ENCODE results near the gene GLYATL1B. TPM values are rescaled to one million over a fixed set of nuclear protein-coding genes. Genes with fewer than 3 reads are reported as not detected.
A peak's percentile ranks its signal among the peaks of the same experiment; 100 is the strongest.
"Not testable (repeated sequence)": the region's sequence is repeated elsewhere in the genome, so short reads cannot be mapped to it uniquely, and the experiment has no call there.

Gene GLYATL1B
- total and polyA plus RNA-seq, 2 donors (not counting 1 experiment from before 2014, with no cell fraction given): not detected

- TF ChIP-seq, protein P1, sequence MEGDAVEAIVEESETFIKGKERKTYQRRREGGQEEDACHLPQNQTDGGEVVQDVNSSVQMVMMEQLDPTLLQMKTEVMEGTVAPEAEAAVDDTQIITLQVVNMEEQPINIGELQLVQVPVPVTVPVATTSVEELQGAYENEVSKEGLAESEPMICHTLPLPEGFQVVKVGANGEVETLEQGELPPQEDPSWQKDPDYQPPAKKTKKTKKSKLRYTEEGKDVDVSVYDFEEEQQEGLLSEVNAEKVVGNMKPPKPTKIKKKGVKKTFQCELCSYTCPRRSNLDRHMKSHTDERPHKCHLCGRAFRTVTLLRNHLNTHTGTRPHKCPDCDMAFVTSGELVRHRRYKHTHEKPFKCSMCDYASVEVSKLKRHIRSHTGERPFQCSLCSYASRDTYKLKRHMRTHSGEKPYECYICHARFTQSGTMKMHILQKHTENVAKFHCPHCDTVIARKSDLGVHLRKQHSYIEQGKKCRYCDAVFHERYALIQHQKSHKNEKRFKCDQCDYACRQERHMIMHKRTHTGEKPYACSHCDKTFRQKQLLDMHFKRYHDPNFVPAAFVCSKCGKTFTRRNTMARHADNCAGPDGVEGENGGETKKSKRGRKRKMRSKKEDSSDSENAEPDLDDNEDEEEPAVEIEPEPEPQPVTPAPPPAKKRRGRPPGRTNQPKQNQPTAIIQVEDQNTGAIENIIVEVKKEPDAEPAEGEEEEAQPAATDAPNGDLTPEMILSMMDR (IDR thresholded peaks at IDR 0.05): no peak
- no peak for TF ChIP-seq EZH2 (IDR thresholded peaks at IDR 0.05; ENCODE audit: borderline replicate concordance, insufficient read depth, low read depth, low read length, poor library complexity, severe bottlenecking)
- no peaks in the 10 kb centered on the region for H3K27me3 Mint-ChIP-seq
- Histone ChIP-seq H3K4me3 (ENCODE audit: control extremely low read depth in 1 of 5, extremely low read depth in 1 of 5, insufficient read depth in 1 of 5, low read depth in 2 of 5, low read length in 4 of 5) (no peak overlapping the region), H3K4me2 (replicated peaks; ENCODE audit: low read depth, low read length, poor library complexity, severe bottlenecking) (no peak overlapping the region), H3K9me3 (ENCODE audit: control extremely low read depth in 1 of 3, control insufficient read depth in 2 of 3, insufficient read depth in 1 of 3, low read length in 2 of 3) (peaks cover 0 to 1% (median 0%) of the 10 kb centered on the region in 3 donors), H2AFZ (ENCODE audit: insufficient read depth, low read depth, low read length, poor library complexity, severe bottlenecking) (no peak overlapping the region), H3K36me3 (replicated peaks in 1 of 2; ENCODE audit: control extremely low read depth in 1 of 2, control insufficient read depth in 1 of 2, extremely low read depth in 1 of 2, insufficient read depth in 2 of 2, low read length in 1 of 2) (peaks cover 2 to 16% of the 10 kb centered on the region in 2 experiments), H3K27ac (ENCODE audit: low read length in 2 of 2) (no peak overlapping the region), H3K4me1 (ENCODE audit: control insufficient read depth in 2 of 2, insufficient read depth in 2 of 2, low read length in 2 of 2) (peaks cover 0 to 3% of the 10 kb centered on the region in 2 donors), H3K27me3 (replicated peaks in 1 of 4; ENCODE audit: control extremely low read depth in 1 of 4, control insufficient read depth in 3 of 4, insufficient read depth in 4 of 4, low read length in 3 of 4) (no peaks in the 10 kb centered on the region), H4K20me1 (ENCODE audit: control insufficient read depth, insufficient read depth, low read length, poor library complexity, severe bottlenecking) (no peaks in the 10 kb centered on the region), H3K9ac (ENCODE audit: low read length) (no peak overlapping the region), H3K79me2 (ENCODE audit: control insufficient read depth, insufficient read depth, low read length) (no peaks in the 10 kb centered on the region)
- no peak overlapping the region for H3K27ac Mint-ChIP-seq
- no peak for ATAC-seq (ENCODE audit: low read depth)
- no peaks in the 10 kb centered on the region for H3K9me3 Mint-ChIP-seq (ENCODE audit: insufficient read depth)
- DNase-seq: no peak
- POLR2A ChIA-PET: no interaction called here
- H3K4me3 Mint-ChIP-seq: no peak overlapping the region
- CTCF ChIA-PET: no interaction called here
- H3K4me1 Mint-ChIP-seq: peaks cover 18% of the 10 kb centered on the region
- WGBS (ENCODE audit: insufficient coverage): 43% methylated on average over 2 of the region's 3 CpGs
- intact Hi-C loops (cut with micrococcal nuclease): no loop called here
Measured at GRCh38 chr11:59040607-59041006, 45.5 kb upstream of the GLYATL1B start.

- not testable (repeated sequence) for H3K9ac ChIP-seq (ENCODE audit: low read length); H3K27me3 ChIP-seq (replicated peaks in 1 of 4; ENCODE audit: control extremely low read depth in 1 of 4, control insufficient read depth in 3 of 4, insufficient read depth in 4 of 4, low read length in 3 of 4); H3K9me3 Mint-ChIP-seq (ENCODE audit: insufficient read depth); H4K20me1 ChIP-seq (ENCODE audit: control insufficient read depth, insufficient read depth, low read length, poor library complexity, severe bottlenecking); H3K9me3 ChIP-seq (ENCODE audit: control extremely low read depth in 1 of 3, control insufficient read depth in 2 of 3, insufficient read depth in 1 of 3, low read length in 2 of 3); H3K27me3 Mint-ChIP-seq; H2AFZ ChIP-seq (ENCODE audit: insufficient read depth, low read depth, low read length, poor library complexity, severe bottlenecking)
- H3K4me2 ChIP-seq (replicated peaks; ENCODE audit: low read depth, low read length, poor library complexity, severe bottlenecking): peak overlapping the region; percentile 52
- WGBS (ENCODE audit: insufficient coverage): no CpG with 5 or more reads among the region's 1 CpG
- intact Hi-C loops (cut with micrococcal nuclease): loop anchor here (5.0 kb wide), 1 partner anchor 39 kb away; no protein-coding TSS in a partner anchor
- peak overlapping the region in 1 of 2 donors; percentile 38 for H3K27ac ChIP-seq (ENCODE audit: low read length in 2 of 2)
- DNase-seq: peak; percentile 63
- Mint-ChIP-seq H3K27ac (peak overlapping the region; percentile 67), H3K4me3 (peak overlapping the region; percentile 59), H3K4me1 (peaks cover 50% of the 10 kb centered on the region)
- H3K36me3 ChIP-seq (replicated peaks in 1 of 2; ENCODE audit: control extremely low read depth in 1 of 2, control insufficient read depth in 1 of 2, extremely low read depth in 1 of 2, insufficient read depth in 2 of 2, low read length in 1 of 2): peaks cover 1 to 13% of the 10 kb centered on the region in 2 experiments
- ATAC-seq (ENCODE audit: low read depth): peak; percentile 88
- POLR2A ChIA-PET: interaction anchor here (0.5 kb wide), 1 partner anchor 46 kb away, joined by 3 read pairs; no protein-coding TSS in a partner anchor
- H3K79me2 ChIP-seq (ENCODE audit: control insufficient read depth, insufficient read depth, low read length): peaks cover 13% of the 10 kb centered on the region
- CTCF ChIA-PET: interaction anchor here (1.0 to 4.0 kb wide), 5 partner anchors 55 to 411 kb away, joined by 3 to 26 read pairs (median 4); partner anchors contain the start of gene FAM111B
- H3K4me1 ChIP-seq (ENCODE audit: control insufficient read depth in 2 of 2, insufficient read depth in 2 of 2, low read length in 2 of 2): peaks cover 44 to 47% of the 10 kb centered on the region in 2 donors
- peak overlapping the region in 1 of 5 experiments; percentile 39 for H3K4me3 ChIP-seq (ENCODE audit: control extremely low read depth in 1 of 5, extremely low read depth in 1 of 5, insufficient read depth in 1 of 5, low read depth in 2 of 5, low read length in 4 of 5)
Measured at GRCh38 chr11:59051383-59051782, 34.7 kb upstream of the GLYATL1B start.

DNA sequence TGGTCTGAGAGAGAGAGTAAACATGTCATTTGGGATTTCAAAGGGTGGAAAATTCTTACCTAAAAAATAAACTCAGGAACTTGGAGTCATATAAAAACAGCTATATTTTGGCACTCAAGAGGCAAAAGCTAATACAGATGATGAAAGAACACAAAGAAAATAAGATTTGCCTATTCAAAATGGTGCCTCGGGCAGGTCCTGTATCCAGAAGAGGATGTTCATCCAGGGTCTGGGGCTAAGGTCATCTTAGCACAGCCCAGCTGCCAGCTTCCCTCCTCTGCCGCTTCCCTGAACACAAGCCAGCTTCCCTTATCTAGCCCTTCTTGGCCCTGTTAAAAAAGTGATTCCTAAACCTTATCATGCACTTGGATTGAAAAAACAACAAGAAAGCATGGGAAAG, 33.8 kb upstream of the GLYATL1B start:
- H4K20me1 ChIP-seq (ENCODE audit: control insufficient read depth, insufficient read depth, low read length, poor library complexity, severe bottlenecking); H3K4me3 ChIP-seq (ENCODE audit: control extremely low read depth in 1 of 5, extremely low read depth in 1 of 5, insufficient read depth in 1 of 5, low read depth in 2 of 5, low read length in 4 of 5); H3K27me3 Mint-ChIP-seq; H3K9me3 ChIP-seq (ENCODE audit: control extremely low read depth in 1 of 3, control insufficient read depth in 2 of 3, insufficient read depth in 1 of 3, low read length in 2 of 3); H3K27ac ChIP-seq (ENCODE audit: low read length in 2 of 2); DNase-seq; H3K27me3 ChIP-seq (replicated peaks in 1 of 4; ENCODE audit: control extremely low read depth in 1 of 4, control insufficient read depth in 3 of 4, insufficient read depth in 4 of 4, low read length in 3 of 4); H2AFZ ChIP-seq (ENCODE audit: insufficient read depth, low read depth, low read length, poor library complexity, severe bottlenecking); H3K9ac ChIP-seq (ENCODE audit: low read length); H3K9me3 Mint-ChIP-seq (ENCODE audit: insufficient read depth); H3K4me3 Mint-ChIP-seq; H3K27ac Mint-ChIP-seq; ATAC-seq (ENCODE audit: low read depth): not testable (repeated sequence)
- ChIA-PET POLR2A (interaction anchor here (0.6 kb wide), 1 partner anchor 1867 kb away, joined by 3 read pairs; no protein-coding TSS in a partner anchor), CTCF (interaction anchor here (1.0 to 4.0 kb wide), 6 partner anchors 84 to 412 kb away, joined by 3 to 26 read pairs (median 6); no protein-coding TSS in a partner anchor)
- intact Hi-C loops (cut with micrococcal nuclease): loop anchor here (5.0 kb wide), 1 partner anchor 40 kb away; no protein-coding TSS in a partner anchor
- H3K4me2 ChIP-seq (replicated peaks; ENCODE audit: low read depth, low read length, poor library complexity, severe bottlenecking): peak overlapping the region; percentile 28
- H3K36me3 ChIP-seq (replicated peaks in 1 of 2; ENCODE audit: control extremely low read depth in 1 of 2, control insufficient read depth in 1 of 2, extremely low read depth in 1 of 2, insufficient read depth in 2 of 2, low read length in 1 of 2): peaks cover 1 to 13% of the 10 kb centered on the region in 2 experiments
- H3K4me1 ChIP-seq (ENCODE audit: control insufficient read depth in 2 of 2, insufficient read depth in 2 of 2, low read length in 2 of 2): peaks cover 53 to 56% of the 10 kb centered on the region in 2 donors
- H3K4me1 Mint-ChIP-seq: peaks cover 58% of the 10 kb centered on the region
- peaks cover 13% of the 10 kb centered on the region for H3K79me2 ChIP-seq (ENCODE audit: control insufficient read depth, insufficient read depth, low read length)
- no CpG with 5 or more reads among the region's 2 CpGs for WGBS (ENCODE audit: insufficient coverage)

Measured in B cell (primary cell).